ENCODE results near the gene PICALM.

Gene PICALM

DNA sequence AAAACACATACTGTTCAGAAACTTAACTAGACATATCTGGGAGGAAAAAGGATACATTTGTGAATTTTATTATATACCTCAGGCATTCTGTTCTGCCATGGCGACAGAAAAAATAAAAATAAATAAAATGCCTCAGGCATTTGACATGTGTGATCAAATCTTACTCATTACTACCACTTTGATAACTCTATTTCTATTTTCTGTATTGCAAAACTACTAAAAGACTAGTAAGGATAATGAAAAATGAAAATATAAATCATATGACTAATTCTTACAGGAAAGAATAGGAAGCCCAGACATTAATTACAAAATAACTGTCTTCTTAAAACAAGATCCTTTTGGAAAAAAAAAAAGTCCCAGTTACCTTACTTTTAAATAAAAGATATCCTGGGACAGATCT is 5.3 kb downstream of the PICALM start:
- TF ChIP-seq, protein P1, sequence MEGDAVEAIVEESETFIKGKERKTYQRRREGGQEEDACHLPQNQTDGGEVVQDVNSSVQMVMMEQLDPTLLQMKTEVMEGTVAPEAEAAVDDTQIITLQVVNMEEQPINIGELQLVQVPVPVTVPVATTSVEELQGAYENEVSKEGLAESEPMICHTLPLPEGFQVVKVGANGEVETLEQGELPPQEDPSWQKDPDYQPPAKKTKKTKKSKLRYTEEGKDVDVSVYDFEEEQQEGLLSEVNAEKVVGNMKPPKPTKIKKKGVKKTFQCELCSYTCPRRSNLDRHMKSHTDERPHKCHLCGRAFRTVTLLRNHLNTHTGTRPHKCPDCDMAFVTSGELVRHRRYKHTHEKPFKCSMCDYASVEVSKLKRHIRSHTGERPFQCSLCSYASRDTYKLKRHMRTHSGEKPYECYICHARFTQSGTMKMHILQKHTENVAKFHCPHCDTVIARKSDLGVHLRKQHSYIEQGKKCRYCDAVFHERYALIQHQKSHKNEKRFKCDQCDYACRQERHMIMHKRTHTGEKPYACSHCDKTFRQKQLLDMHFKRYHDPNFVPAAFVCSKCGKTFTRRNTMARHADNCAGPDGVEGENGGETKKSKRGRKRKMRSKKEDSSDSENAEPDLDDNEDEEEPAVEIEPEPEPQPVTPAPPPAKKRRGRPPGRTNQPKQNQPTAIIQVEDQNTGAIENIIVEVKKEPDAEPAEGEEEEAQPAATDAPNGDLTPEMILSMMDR (IDR thresholded peaks at IDR 0.05), result no peak
- H3K4me3 ChIP-seq (ENCODE audit: low read depth, low read length), result peak overlapping the region; percentile 9
- H3K4me2 ChIP-seq (ENCODE audit: low read length), result peak overlapping the region; percentile 26
- no peaks in the 10 kb centered on the region for H3K9me3 ChIP-seq (ENCODE audit: control insufficient read depth, low read length)
- H3K27ac ChIP-seq, result peak overlapping the region; percentile 50
- no peak overlapping the region for H2AFZ ChIP-seq
- peaks cover 5% of the 10 kb centered on the region for H3K4me1 ChIP-seq
- H3K36me3 ChIP-seq (ENCODE audit: control insufficient read depth, insufficient read depth, low read length), result no peaks in the 10 kb centered on the region
- no peaks in the 10 kb centered on the region for H3K27me3 ChIP-seq (ENCODE audit: control insufficient read depth, insufficient read depth, low read length)
- no peak overlapping the region for H3K9ac ChIP-seq
- H3K79me2 ChIP-seq, result peaks cover 39% of the 10 kb centered on the region

DNA sequence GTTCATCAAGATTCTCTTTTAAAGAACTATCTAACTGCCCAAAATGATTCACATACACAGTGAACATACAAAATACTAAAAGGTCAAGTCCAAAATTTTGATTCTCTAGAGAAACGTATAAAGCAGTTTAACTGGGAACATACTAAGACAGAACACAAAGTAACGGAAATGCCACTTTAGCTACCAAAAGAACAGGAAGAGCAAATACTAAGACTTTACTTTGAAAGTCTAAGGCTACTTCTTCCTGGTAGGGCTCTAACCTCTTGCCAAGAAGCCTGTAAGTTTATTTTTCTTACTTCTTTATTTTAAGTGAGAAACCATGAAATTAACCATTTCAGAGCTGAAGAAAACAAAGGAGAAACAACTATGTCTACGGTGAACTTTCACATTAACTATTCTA is 6.2 kb downstream of the PICALM start:
- H3K27me3 ChIP-seq (ENCODE audit: control insufficient read depth, insufficient read depth, low read length), result no peaks in the 10 kb centered on the region
- H3K4me1 ChIP-seq, result peaks cover 5% of the 10 kb centered on the region
- no peak overlapping the region for H2AFZ ChIP-seq
- peak overlapping the region; percentile 22 for H3K4me3 ChIP-seq (ENCODE audit: low read depth, low read length)
- TF ChIP-seq, protein P1 (IDR thresholded peaks at IDR 0.05), result no peak
- H3K27ac ChIP-seq, result peak overlapping the region; percentile 50
- peaks cover 34% of the 10 kb centered on the region for H3K79me2 ChIP-seq
- no peak overlapping the region for H3K9ac ChIP-seq
- H3K4me2 ChIP-seq (ENCODE audit: low read length), result no peak overlapping the region
- no peaks in the 10 kb centered on the region for H3K36me3 ChIP-seq (ENCODE audit: control insufficient read depth, insufficient read depth, low read length)
- no peaks in the 10 kb centered on the region for H3K9me3 ChIP-seq (ENCODE audit: control insufficient read depth, low read length)

DNA sequence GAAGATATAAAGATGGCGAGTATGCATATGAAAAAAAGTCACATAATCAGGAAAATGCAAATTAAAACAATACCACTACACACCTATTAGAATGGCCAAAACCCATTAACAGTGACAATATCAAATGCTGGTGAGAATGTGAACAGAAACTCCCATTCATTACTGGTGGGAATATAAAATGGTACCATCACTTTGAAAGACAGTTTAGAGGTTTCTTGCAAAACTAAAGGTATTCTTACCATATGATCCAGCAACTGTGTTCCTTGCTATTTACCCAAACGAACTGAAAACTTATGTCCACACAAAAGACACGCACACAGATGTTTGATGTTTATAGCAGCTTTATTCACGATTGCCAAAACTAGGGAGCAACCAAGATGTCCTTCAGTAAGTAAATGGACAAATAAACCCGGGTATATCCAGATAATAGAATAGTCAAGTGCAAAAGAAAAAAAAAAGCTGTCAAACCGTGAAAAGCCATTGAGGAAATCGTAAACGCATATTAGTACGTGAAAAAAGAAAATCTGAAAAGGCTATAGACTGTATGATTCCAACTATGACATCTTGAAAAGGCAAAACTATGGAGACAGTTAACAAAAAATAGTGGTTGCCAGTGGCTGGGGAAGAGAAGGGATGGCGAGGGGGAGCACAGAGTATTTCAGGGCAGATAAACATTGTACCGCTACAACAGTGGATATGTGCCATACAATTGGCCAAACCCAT is 7.2 kb downstream of the PICALM start:
- Histone ChIP-seq H3K9ac (no peak overlapping the region), H3K27ac (no peak overlapping the region), H3K4me1 (peaks cover 5% of the 10 kb centered on the region), H3K9me3 (ENCODE audit: control insufficient read depth, low read length) (no peaks in the 10 kb centered on the region), H3K4me2 (ENCODE audit: low read length) (no peak overlapping the region), H3K27me3 (ENCODE audit: control insufficient read depth, insufficient read depth, low read length) (no peaks in the 10 kb centered on the region), H2AFZ (no peak overlapping the region), H3K79me2 (peaks cover 37% of the 10 kb centered on the region), H3K4me3 (ENCODE audit: low read depth, low read length) (no peak overlapping the region), H3K36me3 (ENCODE audit: control insufficient read depth, insufficient read depth, low read length) (no peaks in the 10 kb centered on the region)
- TF ChIP-seq, protein P1 (IDR thresholded peaks at IDR 0.05), result no peak

DNA sequence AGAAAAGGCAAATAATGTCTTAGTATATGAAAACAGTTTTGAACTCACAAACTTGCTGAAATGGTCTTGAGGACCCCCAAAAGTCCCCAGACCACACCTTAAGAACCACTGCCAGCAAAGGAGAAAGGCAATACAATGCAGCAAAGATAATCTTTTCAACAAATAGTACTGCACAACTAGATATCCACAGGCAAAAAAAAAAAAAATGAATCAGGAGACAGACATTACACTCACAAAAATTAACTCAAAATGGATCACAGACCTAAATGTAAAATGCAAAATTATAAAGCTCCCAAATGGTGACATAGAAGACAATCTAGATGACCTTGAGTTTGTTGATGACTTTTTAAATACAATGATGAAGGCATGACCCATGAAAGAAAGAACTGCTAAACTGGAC is 8.3 kb downstream of the PICALM start:
- H3K27ac ChIP-seq, result no peak overlapping the region
- H3K79me2 ChIP-seq, result peaks cover 44% of the 10 kb centered on the region
- H3K36me3 ChIP-seq (ENCODE audit: control insufficient read depth, insufficient read depth, low read length), result no peaks in the 10 kb centered on the region
- TF ChIP-seq, protein P1 (IDR thresholded peaks at IDR 0.05), result no peak
- H3K4me2 ChIP-seq (ENCODE audit: low read length), result no peak overlapping the region
- no peak overlapping the region for H2AFZ ChIP-seq
- H3K4me1 ChIP-seq, result peaks cover 5% of the 10 kb centered on the region
- H3K27me3 ChIP-seq (ENCODE audit: control insufficient read depth, insufficient read depth, low read length), result no peaks in the 10 kb centered on the region
- no peaks in the 10 kb centered on the region for H3K9me3 ChIP-seq (ENCODE audit: control insufficient read depth, low read length)
- no peak overlapping the region for H3K4me3 ChIP-seq (ENCODE audit: low read depth, low read length)
- no peak overlapping the region for H3K9ac ChIP-seq

DNA sequence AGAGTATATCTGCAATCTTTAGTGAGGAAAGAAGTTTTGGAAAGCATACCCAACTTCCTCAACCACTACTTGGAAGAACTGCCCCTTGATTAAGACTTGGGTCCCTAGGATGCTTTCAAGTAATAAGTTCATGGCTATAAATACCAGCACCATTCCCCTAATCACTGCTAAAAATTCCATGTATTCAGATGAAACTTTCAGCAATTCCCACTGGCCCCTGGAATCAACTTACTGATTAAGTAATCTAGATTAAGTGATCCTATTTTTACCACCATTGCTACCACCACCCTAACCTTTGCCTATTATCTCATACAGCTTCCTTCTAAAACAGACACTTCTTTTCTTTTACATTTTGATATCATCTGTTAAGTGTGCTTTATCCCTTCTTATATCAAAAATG is 10.5 kb downstream of the PICALM start:
- peaks cover 2% of the 10 kb centered on the region for H3K4me1 ChIP-seq
- H3K9ac ChIP-seq, result no peak overlapping the region
- H3K4me2 ChIP-seq (ENCODE audit: low read length), result no peak overlapping the region
- TF ChIP-seq, protein P1 (IDR thresholded peaks at IDR 0.05), result no peak
- no peaks in the 10 kb centered on the region for H3K36me3 ChIP-seq (ENCODE audit: control insufficient read depth, insufficient read depth, low read length)
- H3K27ac ChIP-seq, result no peak overlapping the region
- H3K4me3 ChIP-seq (ENCODE audit: low read depth, low read length), result no peak overlapping the region
- H3K27me3 ChIP-seq (ENCODE audit: control insufficient read depth, insufficient read depth, low read length), result no peaks in the 10 kb centered on the region
- H3K9me3 ChIP-seq (ENCODE audit: control insufficient read depth, low read length), result no peaks in the 10 kb centered on the region
- H2AFZ ChIP-seq, result no peak overlapping the region
- peaks cover 50% of the 10 kb centered on the region for H3K79me2 ChIP-seq
